ENCODE results near the gene PLEKHH2. TPM values are rescaled to one million over a fixed set of nuclear protein-coding genes. Genes with fewer than 3 reads are reported as not detected.
A peak's percentile ranks its signal among the peaks of the same experiment; 100 is the strongest.
"Not testable (repeated sequence)": the region's sequence is repeated elsewhere in the genome, so short reads cannot be mapped to it uniquely, and the experiment has no call there.

The PLEKHH2 gene
- 1.2 and 2.1 TPM in 2 replicates for total RNA-seq (2014; rRNA removed; shearing (Covaris generic))

- in situ Hi-C loops (cut with HindIII; ENCODE audit: low sequenced_read_pairs) = no loop called here
- peak; percentile 60 for DNase-seq (ENCODE audit: low spot score)
These were observed at the start of gene PLEKHH2 for GRCh38 chr2:43637030-43637803. Gene PLEKHH2 (plus strand): TSS chr2:43637260. CDS start chr2:43644674, 7,414 bp downstream.

- in situ Hi-C loops (cut with HindIII; ENCODE audit: low sequenced_read_pairs) = no loop called here
- no peak for DNase-seq (ENCODE audit: low spot score)
These were observed 44.6 kb upstream of the PLEKHH2 start for GRCh38 chr2:43592443-43592842.

GRCh38 chr2:43593254-43593653, 43.8 kb upstream of the PLEKHH2 start:
- in situ Hi-C loops (cut with HindIII; ENCODE audit: low sequenced_read_pairs) = no loop called here
- no peak for DNase-seq (ENCODE audit: low spot score)

GRCh38 chr2:43594875-43595274, 42.2 kb upstream of the PLEKHH2 start:
- no peak for DNase-seq (ENCODE audit: low spot score)
- in situ Hi-C loops (cut with HindIII; ENCODE audit: low sequenced_read_pairs) = no loop called here

GRCh38 chr2:43595603-43596412, 41.3 kb upstream of the PLEKHH2 start, which contains the start of gene THADA:
Gene THADA (minus strand): TSS chr2:43596038. CDS start chr2:43592392, 3,646 bp downstream.
- peak; percentile 99 for DNase-seq (ENCODE audit: low spot score)
- in situ Hi-C loops (cut with HindIII; ENCODE audit: low sequenced_read_pairs) = no loop called here

- DNase-seq (ENCODE audit: low spot score); in situ Hi-C loops (cut with HindIII; ENCODE audit: low sequenced_read_pairs): not testable (repeated sequence)
These were observed 36.5 kb upstream of the PLEKHH2 start for GRCh38 chr2:43600596-43600995.

- in situ Hi-C loops (cut with HindIII; ENCODE audit: low sequenced_read_pairs) = no loop called here
These were observed 32.4 kb upstream of the PLEKHH2 start for GRCh38 chr2:43604674-43605073.

GRCh38 chr2:43605079-43605655, 31.9 kb upstream of the PLEKHH2 start:
- DNase-seq (ENCODE audit: low spot score) = peak; percentile 37
- in situ Hi-C loops (cut with HindIII; ENCODE audit: low sequenced_read_pairs) = no loop called here

More at GRCh38 chr2:43604674-43605073, 32.4 kb upstream of the PLEKHH2 start:
- DNase-seq (ENCODE audit: low spot score) = no peak

GRCh38 chr2:43605851-43606250, 31.2 kb upstream of the PLEKHH2 start:
- in situ Hi-C loops (cut with HindIII; ENCODE audit: low sequenced_read_pairs) = no loop called here
- no peak for DNase-seq (ENCODE audit: low spot score)

- in situ Hi-C loops (cut with HindIII; ENCODE audit: low sequenced_read_pairs) = no loop called here
- DNase-seq (ENCODE audit: low spot score) = peak; percentile 58
These were observed 27.7 kb upstream of the PLEKHH2 start for GRCh38 chr2:43609290-43609918.

- in situ Hi-C loops (cut with HindIII; ENCODE audit: low sequenced_read_pairs) = no loop called here
- DNase-seq (ENCODE audit: low spot score) = no peak
These were observed 26.7 kb upstream of the PLEKHH2 start for GRCh38 chr2:43610361-43610760.

GRCh38 chr2:43611987-43612894, 24.8 kb upstream of the PLEKHH2 start:
- in situ Hi-C loops (cut with HindIII; ENCODE audit: low sequenced_read_pairs) = no loop called here
- peak; percentile 57 for DNase-seq (ENCODE audit: low spot score)

GRCh38 chr2:43612944-43613343, 24.1 kb upstream of the PLEKHH2 start:
- no peak for DNase-seq (ENCODE audit: low spot score)
- in situ Hi-C loops (cut with HindIII; ENCODE audit: low sequenced_read_pairs) = no loop called here

GRCh38 chr2:43616967-43617680, 19.9 kb upstream of the PLEKHH2 start:
- in situ Hi-C loops (cut with HindIII; ENCODE audit: low sequenced_read_pairs) = no loop called here
- DNase-seq (ENCODE audit: low spot score) = no peak

GRCh38 chr2:43619511-43619910, 17.5 kb upstream of the PLEKHH2 start:
- in situ Hi-C loops (cut with HindIII; ENCODE audit: low sequenced_read_pairs) = no loop called here
- no peak for DNase-seq (ENCODE audit: low spot score)

- no peak for DNase-seq (ENCODE audit: low spot score)
These were observed 14.1 kb upstream of the PLEKHH2 start for GRCh38 chr2:43622931-43623451.

GRCh38 chr2:43631618-43632317, 5.3 kb upstream of the PLEKHH2 start:
- in situ Hi-C loops (cut with HindIII; ENCODE audit: low sequenced_read_pairs) = no loop called here
- DNase-seq (ENCODE audit: low spot score) = no peak

More at GRCh38 chr2:43622931-43623451, 14.1 kb upstream of the PLEKHH2 start:
- in situ Hi-C loops (cut with HindIII; ENCODE audit: low sequenced_read_pairs) = no loop called here

Measured in G401 (cell line).